Activated T-helper 1 cell treated with Interleukin-2 at 50 U/mL for 16 hours (primary cell): ENCODE measurements around the gene ARHGEF4.
"Not testable (repeated sequence)": the region's sequence is repeated elsewhere in the genome, so short reads cannot be mapped to it uniquely, and the experiment has no call there.

ENCODE experiments used
- DNase-seq: peaks from one replicate; pipeline ENCODE4 v3.0.0-alpha.2; 2020; ENCODE audit warnings: low read depth

The ARHGEF4 gene

GRCh38 chr2:130977461-130978050 is 140.8 kb downstream of the ARHGEF4 start:
- no peak for DNase-seq

- DNase-seq: no peak
These were observed 145.0 kb downstream of the ARHGEF4 start for GRCh38 chr2:130981667-130982066.

DNA sequence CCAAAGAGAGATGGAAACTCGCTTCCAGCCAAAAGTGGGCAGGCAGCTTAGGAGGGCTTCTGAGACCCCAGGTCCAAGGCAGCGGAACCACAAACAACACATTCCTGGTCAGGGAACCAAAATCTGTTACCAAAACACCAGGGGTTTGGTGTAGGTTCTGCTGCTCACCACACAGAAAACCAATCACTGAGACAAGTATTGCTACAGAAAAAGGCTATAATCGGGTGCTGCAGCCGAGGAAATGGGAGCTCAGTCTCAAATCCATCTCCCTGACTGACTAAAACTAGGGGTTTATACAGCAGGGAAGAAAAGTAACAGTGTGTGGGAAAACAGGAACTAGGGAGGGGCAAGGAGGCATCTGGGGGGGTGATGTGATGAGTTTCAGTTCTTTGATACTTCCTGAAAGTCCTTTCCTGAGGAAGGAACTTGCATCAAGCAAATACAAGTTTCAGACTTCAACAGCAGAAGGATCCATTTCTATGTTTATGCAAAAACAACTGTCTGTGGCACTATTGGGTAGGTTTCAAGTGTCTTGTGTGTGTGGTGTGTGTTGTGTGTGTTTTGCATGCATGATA is 148.6 kb downstream of the ARHGEF4 start:
- DNase-seq: no peak

DNA sequence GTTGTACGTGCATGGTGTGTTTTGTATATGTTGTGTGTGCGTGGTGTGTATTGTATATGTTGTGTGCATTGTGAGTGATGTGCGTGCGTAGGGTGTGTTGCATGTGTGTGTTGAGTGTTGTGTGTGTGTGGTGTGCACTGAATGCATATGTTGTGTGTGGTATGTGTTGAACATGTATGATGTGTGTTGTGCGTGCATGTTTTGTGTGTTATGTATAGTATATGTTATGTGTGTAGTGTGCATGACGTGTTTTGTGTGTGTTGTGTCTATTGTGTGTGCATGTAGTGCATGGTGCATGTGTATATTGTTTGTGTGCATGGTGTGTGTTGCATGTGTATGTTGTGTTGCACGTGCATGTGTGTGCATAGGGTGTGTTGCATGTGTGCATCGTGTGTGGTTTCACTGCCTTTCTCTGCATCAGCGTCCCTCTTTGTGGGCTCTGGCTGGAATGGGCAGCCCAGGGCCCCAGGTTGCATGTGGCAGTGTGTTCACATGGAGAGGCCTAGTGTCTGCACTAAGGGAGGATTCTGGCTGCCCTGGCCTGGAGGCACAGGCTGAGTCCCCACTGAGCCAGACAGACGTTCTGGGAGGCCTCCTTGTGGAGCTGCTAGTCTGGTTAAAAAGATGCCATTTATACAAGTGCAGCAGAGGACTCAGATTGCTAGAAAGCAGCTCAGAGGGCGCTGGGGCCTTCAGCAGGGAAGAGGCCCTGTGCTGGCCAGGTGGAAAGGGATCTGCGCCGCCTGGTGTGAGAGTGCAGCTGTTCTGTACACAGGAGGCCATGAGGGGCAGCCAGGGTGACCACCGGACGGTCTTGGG is 149.3 kb downstream of the ARHGEF4 start:
- no peak for DNase-seq

DNA sequence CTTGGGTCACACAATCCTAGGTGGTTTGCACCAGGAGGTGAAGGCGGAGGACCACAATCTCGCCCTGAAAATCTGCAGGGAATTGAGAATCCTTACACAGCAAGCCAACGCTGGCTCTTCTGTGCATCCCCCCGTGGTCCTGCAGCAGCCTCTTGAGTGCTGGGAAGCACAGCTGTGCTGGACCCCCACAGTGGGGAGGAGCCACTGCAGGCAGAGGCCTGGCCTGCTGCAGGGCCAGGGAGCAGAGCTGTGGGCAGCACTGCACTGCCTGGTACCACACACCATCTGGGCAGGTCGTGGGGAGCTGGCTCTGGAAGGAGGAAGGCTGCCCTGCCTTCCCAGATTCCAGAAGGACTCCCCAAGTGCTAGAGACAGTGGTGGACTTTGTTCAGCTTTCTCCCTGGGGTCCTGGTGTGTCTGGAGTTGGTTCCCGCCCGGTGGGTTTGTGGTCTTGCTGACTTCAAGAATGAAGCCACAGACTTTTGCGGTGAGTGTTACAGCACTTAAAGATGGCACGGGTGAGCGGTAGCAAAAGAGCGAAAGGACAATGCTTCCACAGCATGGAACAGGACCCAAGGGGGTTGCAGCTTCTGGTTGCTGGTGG is 150.3 kb downstream of the ARHGEF4 start:
- no peak for DNase-seq

- no peak for DNase-seq
These were observed 151.1 kb downstream of the ARHGEF4 start for GRCh38 chr2:130987519-130988425.

DNA sequence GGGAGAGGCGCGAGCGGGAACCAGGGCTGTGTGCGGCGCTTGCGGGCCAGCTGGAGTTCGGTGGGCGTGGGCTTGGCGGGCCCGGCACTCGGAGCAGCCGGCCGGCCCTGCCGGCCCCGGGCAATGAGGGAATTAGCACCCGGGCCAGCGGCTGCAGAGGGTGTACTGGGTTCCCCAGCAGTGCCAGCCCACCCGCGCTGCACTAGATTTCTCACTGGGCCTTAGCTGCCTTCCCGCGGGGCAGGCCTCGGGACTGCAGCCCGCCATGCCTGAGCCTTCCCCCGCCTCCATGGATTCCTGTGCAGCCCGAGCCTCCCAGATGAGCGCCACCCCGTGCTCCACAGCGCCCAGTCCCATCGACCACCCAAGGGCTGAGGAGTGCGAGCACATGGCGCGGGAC is 154.7 kb downstream of the ARHGEF4 start:
- not testable (repeated sequence) for DNase-seq

DNA sequence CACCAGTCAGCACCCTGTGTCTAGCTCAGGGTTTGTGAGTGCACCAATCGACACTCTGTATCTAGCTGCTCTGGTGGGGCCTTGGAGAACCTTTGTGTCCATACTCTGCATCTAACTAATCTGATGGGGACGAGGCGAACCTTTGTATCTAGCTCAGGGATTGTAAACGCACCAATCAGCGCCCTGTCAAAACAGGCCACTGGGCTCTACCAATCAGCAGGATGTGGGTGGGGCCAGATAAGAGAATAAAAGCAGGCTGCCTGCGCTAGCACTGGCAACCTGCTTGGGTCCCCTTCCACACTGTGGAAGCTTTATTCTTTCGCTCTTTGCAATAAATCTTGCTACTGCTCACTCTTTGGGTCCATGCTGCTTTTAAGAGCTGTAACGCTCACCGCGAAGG is 155.3 kb downstream of the ARHGEF4 start:
- DNase-seq: not testable (repeated sequence)

GRCh38 chr2:130996691-130997090 is 160.0 kb downstream of the ARHGEF4 start:
- no peak for DNase-seq

DNA sequence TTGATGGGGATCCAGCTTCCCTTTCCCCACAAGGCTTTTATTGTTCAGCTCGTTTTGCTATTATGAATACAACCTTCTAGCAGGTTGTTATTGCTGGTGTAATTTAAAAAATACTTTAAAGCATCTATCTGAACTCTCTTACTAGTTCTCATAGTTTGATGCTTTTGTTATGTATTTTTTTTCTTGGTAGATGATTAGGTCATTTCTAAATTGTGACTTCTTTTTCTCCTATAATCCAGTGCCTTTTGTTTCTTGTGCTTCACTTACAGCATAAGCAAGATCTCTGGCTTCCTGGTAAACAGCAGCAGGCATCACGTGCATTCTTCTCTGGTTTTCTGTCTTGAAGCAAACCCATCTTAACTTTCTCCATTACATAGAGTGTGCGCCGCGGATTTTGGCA is 160.5 kb downstream of the ARHGEF4 start:
- DNase-seq: no peak

DNA sequence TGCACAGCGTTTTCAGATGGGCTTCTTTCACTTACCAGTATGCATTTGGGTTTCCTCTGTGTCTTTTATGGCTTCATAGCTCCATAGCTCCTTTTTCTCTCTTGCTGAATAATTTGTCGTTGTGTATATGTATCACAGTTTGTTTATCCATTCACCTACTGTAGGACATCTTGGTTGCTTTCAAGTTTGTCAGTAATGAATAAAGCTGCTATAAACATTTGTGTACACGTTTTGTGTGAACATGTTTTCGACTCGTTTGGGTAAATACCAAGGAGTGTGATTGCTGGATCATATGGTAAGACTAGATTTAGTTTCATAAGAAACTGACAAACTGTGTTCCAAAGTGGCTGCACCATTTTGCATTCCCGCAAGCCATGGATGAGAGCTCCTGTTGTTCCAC is 161.8 kb downstream of the ARHGEF4 start:
- no peak for DNase-seq

GRCh38 chr2:131004446-131005209 is 167.9 kb downstream of the ARHGEF4 start:
- no peak for DNase-seq

- DNase-seq: no peak
These were observed 168.7 kb downstream of the ARHGEF4 start for GRCh38 chr2:131005216-131005935.

DNA sequence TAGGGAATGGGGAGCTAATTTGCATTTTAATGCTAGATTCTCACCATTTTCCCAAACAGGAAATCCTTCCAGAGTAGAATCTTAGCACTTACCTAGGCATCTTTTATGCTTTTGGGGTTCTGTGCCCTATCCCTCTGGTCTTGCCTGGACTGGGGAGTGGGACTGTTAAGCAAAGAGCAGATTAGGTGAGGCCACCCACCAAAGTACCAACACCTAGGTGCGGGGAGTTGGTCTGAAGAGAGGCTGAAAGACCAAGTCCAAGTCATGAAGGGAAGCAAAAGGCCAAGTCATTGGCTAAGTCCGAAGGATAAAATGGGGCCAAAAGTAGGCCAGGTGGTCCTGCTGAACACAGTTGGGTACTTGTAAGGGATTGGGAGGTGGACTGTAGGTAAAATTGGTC is 169.8 kb downstream of the ARHGEF4 start:
- DNase-seq: no peak

DNA sequence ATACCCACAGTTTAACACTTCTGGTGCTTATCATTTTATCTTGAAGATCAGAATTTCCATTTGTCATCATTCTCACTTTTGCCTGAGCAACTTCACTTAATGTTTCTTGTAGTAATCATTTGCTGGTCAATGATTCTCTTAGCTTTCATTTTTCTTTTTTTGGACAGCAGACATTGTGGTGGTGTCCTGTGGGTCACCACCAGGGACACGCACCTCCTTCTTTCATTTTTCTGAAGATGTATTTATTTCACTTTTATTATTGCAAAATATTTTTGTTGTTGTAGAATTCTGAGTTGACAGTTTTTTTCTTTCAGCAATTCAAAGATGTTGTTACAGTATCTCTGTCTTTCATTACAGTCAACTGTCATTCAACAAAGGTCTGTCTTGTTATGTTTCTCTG is 172.3 kb downstream of the ARHGEF4 start:
- no peak for DNase-seq

- no peak for DNase-seq
These were observed 173.2 kb downstream of the ARHGEF4 start for GRCh38 chr2:131009713-131010475.

GRCh38 chr2:131010566-131010965 is 173.9 kb downstream of the ARHGEF4 start:
- no peak for DNase-seq

- no peak for DNase-seq
These were observed 174.8 kb downstream of the ARHGEF4 start for GRCh38 chr2:131011486-131011885.

GRCh38 chr2:131014141-131014540 is 177.4 kb downstream of the ARHGEF4 start:
- DNase-seq: no peak

DNA sequence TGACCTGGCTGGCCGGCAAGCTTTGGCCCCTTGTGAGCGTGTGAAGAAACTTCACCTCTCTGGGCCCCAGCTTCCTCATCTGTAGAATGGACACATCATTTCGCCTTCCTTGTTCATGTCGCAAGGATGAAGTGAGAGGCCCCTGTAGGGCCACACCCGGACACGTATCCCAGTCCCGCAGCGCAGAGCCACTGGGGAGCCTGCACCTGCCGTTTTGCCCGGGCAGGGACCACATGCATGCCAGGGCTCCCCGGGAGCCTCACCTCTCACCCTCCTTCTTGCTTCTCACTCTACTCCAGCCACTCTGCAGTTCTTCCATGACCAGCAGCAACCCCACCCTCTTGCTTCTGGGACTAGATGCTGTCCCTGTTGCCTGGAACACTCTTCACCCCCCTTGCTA is 179.1 kb downstream of the ARHGEF4 start:
- no peak for DNase-seq
